Thyroid gland (tissue), 4 donors: ENCODE measurements around the gene CAMKMT. TPM values are rescaled to one million over a fixed set of nuclear protein-coding genes. Genes with fewer than 3 reads are reported as not detected.
"Not testable (repeated sequence)": the region's sequence is repeated elsewhere in the genome, so short reads cannot be mapped to it uniquely, and the experiment has no call there.

ENCODE experiments used
- DNase-seq, 2 donors: peaks; one replicate each; pipeline ENCODE4 v3.0.0-alpha.2; 2019
- H3K27ac ChIP-seq, 3 donors: fragments of 200-600 bp; sonication (generic); 1 replicate in 2 of 3; 2 replicates in 1 of 3; pipeline ENCODE4 v1.5.1; 2016 to 2019; ENCODE audit warnings: mild to moderate bottlenecking in 1 of 3, moderate library complexity in 1 of 3
- H3K27me3 ChIP-seq: fragments of 200-600 bp; sonication (generic); one replicate; pipeline ENCODE4 v1.5.1; 2019
- H3K36me3 ChIP-seq, 2 donors: fragments of 200-600 bp; sonication (generic); one replicate each; pipeline ENCODE4 v1.5.1; 2016 to 2019
- H3K4me1 ChIP-seq, 2 donors: fragments of 200-600 bp; sonication (generic); one replicate each; pipeline ENCODE4 v1.5.1; 2017 to 2019
- H3K4me3 ChIP-seq, 3 donors: fragments of 200-600 bp; sonication (generic); replicated peaks in 1 of 3; 1 replicate in 2 of 3; 2 replicates in 1 of 3; pipeline ENCODE4 v1.5.1; 2016; ENCODE audit warnings: mild to moderate bottlenecking in 1 of 3
- H3K9me3 ChIP-seq: fragments of 200-600 bp; sonication (generic); one replicate; pipeline ENCODE4 v1.5.1; 2017
- CTCF ChIP-seq, 6 experiments: fragments of 200-600 bp in 3 of 6; fragments of 450-650 bp in 3 of 6; sonication (generic) in 3 of 6; IDR thresholded peaks; one replicate each; pipeline ENCODE4 v1.5.1; 2016 to 2019; ENCODE audit warnings: antibody characterized with exemption in 6 of 6, mild to moderate bottlenecking in 2 of 6, inconsistent platforms in 1 of 6, moderate library complexity in 1 of 6
- POLR2A ChIP-seq, 2 donors: fragments of 450-650 bp; IDR thresholded peaks; one replicate each; pipeline ENCODE4 v1.6.1; 2017; ENCODE audit warnings: antibody characterized with exemption in 2 of 2, mild to moderate bottlenecking in 2 of 2, moderate library complexity in 1 of 2
- WGBS, 2 donors: methylation state at CpG; one replicate each; pipeline ENCODE4 v1.1.5; 2017; 5-methylcytosine and 5-hydroxymethylcytosine counted together
- intact Hi-C: fragments of 100-400 bp; cut with DNase I; formaldehyde crosslinking; loops from one replicate; pipeline ENCODE4 v1.15.1; 2023
- total RNA-seq, 4 donors: library from RNA; depleted of rRNA; stranded (reverse); fragments of >200 nt; gene quantifications; one replicate each; pipeline ENCODE4 v1.2.3, GENCODE V29; 2016

The CAMKMT gene
- total RNA-seq, 4 donors from 2014 or later, result 13.5 to 23.7 (median 17.2) TPM

DNA sequence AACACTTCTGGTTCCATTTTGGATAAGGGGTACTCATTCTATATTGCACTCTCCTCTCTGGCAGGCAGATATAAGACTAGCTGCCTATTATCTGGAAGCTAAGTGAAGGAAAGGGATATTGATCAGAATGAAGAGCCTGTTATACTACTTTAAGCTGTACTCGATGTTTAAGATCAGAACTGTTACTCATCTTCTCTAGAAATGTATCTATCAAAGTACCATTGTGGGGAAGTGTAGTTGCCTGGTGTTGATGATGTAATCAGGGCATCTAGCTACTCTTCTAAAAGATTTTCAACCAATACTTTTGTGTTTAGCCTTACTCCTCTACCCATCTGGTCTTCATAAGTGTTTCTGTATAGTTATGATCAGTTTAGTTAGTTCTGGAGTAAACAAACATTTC, 5.8 kb downstream of the CAMKMT start:
- H3K4me1 ChIP-seq, result no peaks in the 10 kb centered on the region
- 89 to 92% methylated on average over 1 of the region's 1 CpG for WGBS, 2 donors
- H3K4me3 ChIP-seq, result no peak overlapping the region
- intact Hi-C loops, result no loop called here
- H3K27me3 ChIP-seq, result no peaks in the 10 kb centered on the region
- DNase-seq, result no peak
- no peaks in the 10 kb centered on the region for H3K36me3 ChIP-seq
- TF ChIP-seq POLR2A (IDR thresholded peaks at IDR 0.05) (no peak), CTCF (IDR thresholded peaks at IDR 0.05) (no peak)
- H3K9me3 ChIP-seq, result no peaks in the 10 kb centered on the region
- no peak overlapping the region for H3K27ac ChIP-seq

- Histone ChIP-seq H3K4me3 (no peak overlapping the region), H3K27ac (no peak overlapping the region), H3K27me3 (no peaks in the 10 kb centered on the region), H3K36me3 (no peaks in the 10 kb centered on the region), H3K4me1 (no peaks in the 10 kb centered on the region), H3K9me3 (no peaks in the 10 kb centered on the region)
- no peak for DNase-seq
- intact Hi-C loops, result no loop called here
- no peak for TF ChIP-seq CTCF (IDR thresholded peaks at IDR 0.05)
Measured at GRCh38 chr2:44369392-44369791, 7.6 kb downstream of the CAMKMT start.

DNA sequence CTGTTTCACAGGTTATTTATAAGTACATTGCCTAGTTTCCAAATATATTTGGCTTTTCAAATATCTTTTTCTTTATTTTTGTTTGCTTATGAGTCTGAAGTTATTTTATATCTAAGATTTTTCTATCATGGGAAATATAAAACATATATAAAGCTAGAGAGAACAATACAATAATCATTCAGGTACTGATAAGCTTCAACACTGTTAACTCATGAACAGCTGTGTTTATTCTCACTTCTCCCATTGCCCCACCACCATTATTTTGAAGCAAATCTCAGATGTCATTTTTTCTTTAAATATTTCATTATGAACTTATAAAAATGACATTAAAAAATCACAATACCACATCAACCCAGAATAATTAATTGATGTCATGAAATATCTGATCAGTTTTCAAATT, 9.7 kb downstream of the CAMKMT start:
- Histone ChIP-seq H3K4me1 (no peaks in the 10 kb centered on the region), H3K9me3 (no peaks in the 10 kb centered on the region), H3K4me3 (no peak overlapping the region), H3K27ac (no peak overlapping the region), H3K36me3 (no peaks in the 10 kb centered on the region), H3K27me3 (no peaks in the 10 kb centered on the region)
- intact Hi-C loops, result no loop called here
- DNase-seq, result no peak
- no peak for TF ChIP-seq POLR2A (IDR thresholded peaks at IDR 0.05)
- no peak for TF ChIP-seq CTCF (IDR thresholded peaks at IDR 0.05)

DNA sequence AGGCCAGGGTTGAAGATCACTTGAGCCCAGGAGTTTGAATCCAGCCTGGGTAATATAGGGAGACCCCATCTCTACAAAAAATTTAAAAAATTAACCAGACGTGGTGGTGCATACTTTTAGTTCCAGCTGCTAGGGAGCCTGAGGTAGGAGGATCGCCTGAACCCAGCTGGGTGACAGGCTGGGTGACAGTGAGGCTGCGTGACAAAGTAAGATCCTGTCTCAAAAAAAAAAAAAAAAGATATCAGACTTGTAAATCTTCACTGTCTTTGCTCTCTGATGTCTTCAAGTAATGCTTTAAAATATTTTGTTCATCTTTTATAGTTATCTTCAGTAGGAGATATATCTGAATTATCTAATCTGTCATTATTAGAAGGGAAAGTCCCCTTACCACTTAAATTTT, 10.5 kb downstream of the CAMKMT start:
- intact Hi-C loops, result no loop called here
- Histone ChIP-seq H3K36me3 (no peaks in the 10 kb centered on the region), H3K9me3 (no peaks in the 10 kb centered on the region), H3K4me1 (no peaks in the 10 kb centered on the region), H3K27ac (no peak overlapping the region), H3K4me3 (no peak overlapping the region), H3K27me3 (no peaks in the 10 kb centered on the region)
- no peak for DNase-seq
- TF ChIP-seq CTCF (IDR thresholded peaks at IDR 0.05), result no peak
- no peak for TF ChIP-seq POLR2A (IDR thresholded peaks at IDR 0.05)
- 94 to 98% methylated on average over 3 of the region's 3 CpGs for WGBS, 2 donors

DNA sequence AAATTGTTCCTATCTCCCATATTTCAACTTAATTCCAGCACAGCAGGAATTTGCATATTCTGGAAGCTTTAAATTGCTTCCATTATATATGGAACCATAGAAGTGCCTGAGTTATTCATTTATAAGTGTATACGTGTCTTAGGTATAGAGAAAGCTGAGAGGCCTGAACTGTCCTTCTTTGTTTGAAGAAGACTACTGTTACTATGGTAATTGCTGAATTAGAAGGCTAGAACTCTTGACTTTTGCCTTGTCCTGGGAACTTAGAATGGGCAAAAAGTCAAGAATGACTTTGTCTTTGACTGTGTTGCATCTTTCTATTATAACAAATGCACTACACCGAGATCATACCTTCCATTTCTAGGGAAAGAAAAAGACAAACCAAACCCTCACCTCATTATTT, 15.7 kb downstream of the CAMKMT start:
- WGBS, 2 donors, result 96 to 100% methylated on average over 2 of the region's 2 CpGs
- intact Hi-C loops, result no loop called here

GRCh38 chr2:44385226-44385625, 23.5 kb downstream of the CAMKMT start:
- intact Hi-C loops, result loop anchor here (10.0 kb wide), 1 partner anchor 570 kb away; no protein-coding TSS in a partner anchor
- H3K27me3 ChIP-seq, H3K4me1 ChIP-seq, H3K4me3 ChIP-seq, H3K27ac ChIP-seq, H3K36me3 ChIP-seq, H3K9me3 ChIP-seq, DNase-seq: not testable (repeated sequence)
- 84 to 90% methylated on average over 2 of the region's 2 CpGs for WGBS, 2 donors

More for the DNA sequence above, 15.7 kb downstream of the CAMKMT start:
- Histone ChIP-seq H3K9me3 (no peaks in the 10 kb centered on the region), H3K27ac (no peak overlapping the region), H3K4me1 (no peaks in the 10 kb centered on the region), H3K36me3 (no peaks in the 10 kb centered on the region), H3K4me3 (no peak overlapping the region), H3K27me3 (no peaks in the 10 kb centered on the region)
- no peak for TF ChIP-seq CTCF (IDR thresholded peaks at IDR 0.05)
- TF ChIP-seq POLR2A (IDR thresholded peaks at IDR 0.05), result no peak
- no peak for DNase-seq
